Stimulated activated CD4-positive, alpha-beta T cell treated with anti-CD3 and anti-CD28 coated beads, Interleukin-15, amount 100 ng/mL, for 48 hours (primary cell): ENCODE data around the gene NKX6-2.
"Not testable (repeated sequence)": the region's sequence is repeated elsewhere in the genome, so short reads cannot be mapped to it uniquely, and the experiment has no call there.

Experiments used
- DNase-seq, 2 donors: peaks; one replicate each; pipeline ENCODE4 v3.0.0-alpha.2; 2020; ENCODE audit warnings: low read depth in 2 of 2

NKX6-2 gene

GRCh38 chr10:132755166-132755711, 30.7 kb downstream of the NKX6-2 start:
- no peak for DNase-seq

DNA sequence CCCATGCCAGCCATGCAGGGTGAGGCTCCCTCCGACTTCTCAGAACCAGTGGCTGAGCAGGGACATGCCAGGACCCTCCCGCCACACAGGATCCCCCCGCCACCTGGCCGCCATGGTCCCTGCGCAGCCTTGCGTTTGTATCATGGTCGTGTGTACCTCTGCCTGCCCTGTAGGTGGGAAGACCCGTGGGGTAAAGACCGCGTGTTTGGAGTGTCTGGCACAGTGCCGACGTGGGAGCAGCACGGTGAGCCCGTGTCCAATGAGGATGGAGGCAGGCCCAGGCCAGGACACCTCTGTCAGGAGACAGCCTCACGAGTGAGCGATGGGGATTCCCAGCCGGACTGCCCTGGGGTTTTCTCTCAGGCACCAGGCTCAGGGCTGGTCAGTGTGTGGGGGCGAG, 31.9 kb downstream of the NKX6-2 start:
- no peak for DNase-seq

- DNase-seq, result no peak
Measured at GRCh38 chr10:132753596-132753995, 32.4 kb downstream of the NKX6-2 start.

DNA sequence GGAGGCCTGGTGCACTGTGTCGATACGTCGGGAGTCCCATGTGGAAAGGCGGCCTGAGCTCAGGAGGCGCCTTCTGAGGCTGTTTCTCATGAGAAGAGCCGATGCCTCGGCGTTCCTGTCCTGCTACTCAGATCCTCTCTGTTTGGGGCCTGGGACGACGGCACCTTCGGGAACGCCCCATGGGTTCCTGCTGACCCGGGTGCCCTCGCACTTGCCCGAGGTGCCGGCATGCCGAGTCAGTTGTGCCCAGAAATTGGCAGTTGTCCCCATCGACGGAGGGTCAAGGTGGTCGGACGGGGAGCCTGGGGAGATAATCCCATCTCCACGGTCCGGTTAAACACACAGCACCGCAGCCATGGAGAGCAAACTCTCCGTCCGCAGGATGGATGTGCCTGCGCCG, 33.0 kb downstream of the NKX6-2 start:
- no peak for DNase-seq

- DNase-seq, result no peak
Measured at GRCh38 chr10:132752378-132752777, 33.6 kb downstream of the NKX6-2 start.

DNA sequence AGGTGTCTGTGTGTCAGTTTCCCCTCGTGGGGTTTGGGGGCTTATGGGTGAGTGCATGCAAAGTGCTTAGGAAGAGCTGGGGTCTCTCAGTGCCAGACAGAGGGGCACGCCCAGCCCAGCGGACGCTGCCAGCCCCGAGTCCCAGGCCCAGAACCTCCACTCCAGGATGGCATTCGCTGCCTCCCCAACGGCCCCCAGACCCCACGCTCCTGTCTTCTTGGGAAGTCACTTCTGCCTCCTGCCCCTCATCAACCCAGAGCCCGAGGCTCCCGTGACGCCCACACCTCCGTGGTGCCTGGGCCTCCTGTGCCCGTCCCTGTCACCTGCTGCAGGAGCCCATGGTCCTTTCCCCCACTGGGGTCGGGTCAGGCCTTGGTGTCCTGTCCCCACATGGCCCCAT, 35.0 kb downstream of the NKX6-2 start:
- no peak for DNase-seq

GRCh38 chr10:132749371-132749795, 36.6 kb downstream of the NKX6-2 start:
- no peak for DNase-seq

- DNase-seq, result no peak
Measured at GRCh38 chr10:132748545-132749370, 37.2 kb downstream of the NKX6-2 start.

DNA sequence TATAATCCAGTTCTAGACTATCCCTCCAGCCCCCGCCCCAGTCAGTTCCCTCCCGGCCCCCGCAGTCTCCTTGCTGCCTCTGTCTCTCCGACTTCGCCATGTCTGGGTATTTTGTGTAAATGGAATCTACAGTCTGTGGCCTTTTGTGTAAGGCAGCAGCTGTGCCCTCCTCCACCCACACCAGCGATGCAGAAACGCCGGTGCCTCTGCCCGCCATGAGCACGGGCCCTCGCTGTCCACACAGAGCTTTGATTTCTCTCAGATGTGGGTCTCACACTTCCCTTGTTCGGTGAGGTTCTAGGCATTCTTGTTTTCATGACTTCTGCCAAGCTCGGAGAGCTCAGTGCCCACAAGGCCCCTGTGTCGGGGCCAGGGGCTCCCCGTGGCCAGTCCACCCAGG, 37.8 kb downstream of the NKX6-2 start:
- DNase-seq, result no peak

DNA sequence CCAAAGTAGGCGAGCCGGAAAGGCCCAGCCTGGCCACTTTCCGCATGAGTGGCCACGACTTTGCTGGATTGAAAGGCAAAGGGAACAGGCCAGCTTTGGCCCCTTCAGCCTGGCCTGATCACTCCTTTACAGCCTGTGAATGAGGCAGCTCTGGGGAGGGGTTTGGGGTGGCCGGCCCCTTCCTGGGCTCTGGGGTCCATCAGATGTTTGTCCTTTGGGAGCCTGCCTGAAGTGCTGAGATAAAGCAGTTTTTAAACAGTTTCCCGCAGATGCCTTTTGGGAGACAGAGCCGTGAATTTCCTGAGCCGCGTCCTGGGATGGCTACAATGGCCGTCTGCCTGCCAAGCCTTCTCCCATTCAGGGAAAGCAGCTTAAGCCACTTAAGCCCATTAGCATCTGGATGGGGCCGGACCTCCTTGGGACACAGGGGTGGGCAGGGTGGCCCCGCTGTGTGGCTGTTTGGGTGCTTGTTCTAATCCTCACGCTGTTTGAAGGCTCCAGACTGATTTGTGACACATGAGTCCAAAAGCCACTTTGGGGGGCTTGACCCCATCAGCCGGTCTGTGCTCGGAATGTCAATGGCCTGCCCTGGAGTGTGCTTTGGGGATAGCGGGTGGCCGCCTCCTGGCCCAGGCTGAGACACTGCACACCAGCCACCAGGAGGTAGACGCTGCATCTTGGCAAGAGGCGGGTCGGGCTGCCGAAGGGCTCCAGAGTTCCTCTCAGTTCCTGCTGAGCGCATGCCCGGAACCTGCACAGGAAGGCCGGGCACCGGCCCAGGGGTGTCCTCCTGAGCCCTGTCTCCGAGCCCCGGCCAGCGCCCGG, 38.9 kb downstream of the NKX6-2 start:
- no peak for DNase-seq

- DNase-seq, result no peak
Measured at GRCh38 chr10:132746386-132746785, 39.6 kb downstream of the NKX6-2 start.

DNA sequence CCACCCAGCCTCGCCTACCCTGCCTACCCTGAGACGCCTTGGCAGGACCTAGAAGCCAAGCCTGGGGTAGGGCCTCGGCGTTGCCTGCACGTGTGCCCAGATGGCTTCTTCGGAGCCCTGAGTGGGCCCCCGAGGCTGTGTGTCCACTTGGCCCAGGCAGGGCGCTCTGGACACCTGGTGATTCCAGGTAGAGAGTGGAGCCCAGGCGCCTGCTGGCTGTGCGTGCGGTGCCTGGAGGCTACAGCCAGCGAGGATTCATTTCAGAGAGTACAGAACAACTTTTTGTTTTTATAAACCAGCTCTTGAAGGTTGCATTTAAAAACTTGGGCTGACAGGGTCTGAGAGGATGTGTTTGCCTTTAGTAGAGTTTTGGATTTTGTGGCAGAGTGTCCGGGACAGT, 40.0 kb downstream of the NKX6-2 start:
- no peak for DNase-seq

GRCh38 chr10:132745511-132745910, 40.4 kb downstream of the NKX6-2 start:
- DNase-seq, result no peak

DNA sequence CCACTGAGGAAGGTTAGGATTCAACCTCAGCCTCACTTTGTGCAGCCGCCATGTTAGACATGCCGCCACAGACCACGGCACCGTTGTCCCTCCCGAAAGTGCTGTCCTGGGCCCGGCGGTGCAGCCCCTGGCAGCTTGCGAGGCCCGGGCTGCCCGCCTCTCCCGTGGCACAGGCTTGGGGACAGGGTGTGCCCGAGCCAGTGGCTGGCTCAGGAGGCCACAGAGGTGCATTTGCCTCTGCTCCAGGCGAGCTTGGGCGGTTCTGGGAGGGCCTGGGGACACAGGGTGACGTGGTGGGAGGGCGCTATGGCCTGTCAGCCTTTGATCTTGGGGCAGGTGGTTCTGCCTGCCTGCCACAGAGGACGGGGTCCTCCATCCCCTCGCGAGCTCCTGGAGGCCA, 41.1 kb downstream of the NKX6-2 start:
- DNase-seq, result no peak

DNA sequence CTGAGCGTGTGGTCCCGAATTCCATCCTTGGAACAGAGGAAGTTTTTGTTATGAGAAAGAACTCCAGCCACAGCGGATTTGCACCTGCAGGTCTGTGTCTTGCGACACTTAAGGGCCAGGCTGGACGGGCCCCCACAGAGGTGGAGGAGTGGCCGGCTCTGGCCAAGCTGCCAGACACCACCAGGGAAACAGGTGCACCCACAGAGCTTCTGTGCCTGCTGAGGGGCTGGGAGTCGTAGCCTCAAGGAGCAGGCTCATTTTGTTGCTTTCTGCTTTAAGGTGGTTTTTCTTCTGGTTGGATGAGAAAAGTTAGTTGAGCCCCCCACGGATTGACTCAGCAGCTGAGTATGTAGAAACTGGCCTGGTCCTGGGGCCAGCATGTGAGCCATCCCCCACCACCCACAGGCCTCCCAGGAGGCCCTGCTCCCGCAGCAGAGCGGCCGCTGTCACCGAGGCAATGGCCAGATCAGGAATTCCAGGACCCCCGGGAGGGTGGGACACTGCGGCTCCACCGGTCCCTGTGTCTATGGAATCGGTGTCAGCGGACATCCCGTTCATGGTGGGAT, 41.9 kb downstream of the NKX6-2 start:
- no peak for DNase-seq

GRCh38 chr10:132743196-132743924, 42.6 kb downstream of the NKX6-2 start:
- not testable (repeated sequence) for DNase-seq

DNA sequence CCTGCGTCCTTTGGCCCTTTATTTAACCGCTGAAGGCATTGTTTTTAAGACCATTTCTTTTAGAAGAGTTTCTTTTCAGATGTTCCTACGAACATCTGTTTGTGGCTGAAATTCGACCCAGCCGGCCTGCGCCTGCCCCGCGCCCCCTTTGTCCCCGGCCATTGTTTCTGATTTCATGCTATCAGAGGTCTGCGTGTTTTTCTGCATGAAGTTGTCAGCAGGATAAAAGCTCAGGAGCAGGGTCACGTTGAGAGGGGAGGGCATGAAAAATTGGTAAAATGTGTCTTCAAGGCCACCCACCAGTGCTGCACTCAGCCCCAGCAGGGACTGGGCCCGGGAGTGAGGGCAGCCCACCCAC, 43.1 kb downstream of the NKX6-2 start:
- DNase-seq, result no peak

- no peak for DNase-seq
Measured at GRCh38 chr10:132742167-132742836, 43.6 kb downstream of the NKX6-2 start.

DNA sequence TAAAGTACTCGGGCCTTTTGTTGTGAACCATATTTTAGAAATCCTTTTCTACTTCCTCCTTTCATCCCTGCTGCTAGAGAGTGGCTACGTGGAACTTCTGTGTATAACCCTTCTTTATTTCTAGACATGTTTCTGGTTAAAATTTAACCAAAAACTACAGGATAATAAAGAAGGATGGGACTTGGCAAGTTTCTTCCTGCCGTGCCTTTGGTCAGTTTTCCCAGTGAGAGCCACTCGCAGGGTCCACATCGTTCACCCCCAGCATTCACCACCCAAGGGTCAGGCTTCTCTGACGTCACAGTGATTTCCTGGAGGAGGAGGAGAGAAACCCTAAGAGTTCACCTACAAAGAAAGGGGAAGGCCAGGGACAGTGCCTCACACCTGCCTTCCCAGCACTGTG, 45.4 kb downstream of the NKX6-2 start:
- DNase-seq, result no peak

GRCh38 chr10:132739225-132739613, 46.7 kb downstream of the NKX6-2 start:
- DNase-seq, result no peak
